Measurements from ENCODE around the gene LRCOL1.

LRCOL1 gene

GRCh38 chr12:132562489-132563021 is 47.8 kb downstream of the LRCOL1 start:
- DNase-seq (ENCODE audit: low read depth): no peak

DNA sequence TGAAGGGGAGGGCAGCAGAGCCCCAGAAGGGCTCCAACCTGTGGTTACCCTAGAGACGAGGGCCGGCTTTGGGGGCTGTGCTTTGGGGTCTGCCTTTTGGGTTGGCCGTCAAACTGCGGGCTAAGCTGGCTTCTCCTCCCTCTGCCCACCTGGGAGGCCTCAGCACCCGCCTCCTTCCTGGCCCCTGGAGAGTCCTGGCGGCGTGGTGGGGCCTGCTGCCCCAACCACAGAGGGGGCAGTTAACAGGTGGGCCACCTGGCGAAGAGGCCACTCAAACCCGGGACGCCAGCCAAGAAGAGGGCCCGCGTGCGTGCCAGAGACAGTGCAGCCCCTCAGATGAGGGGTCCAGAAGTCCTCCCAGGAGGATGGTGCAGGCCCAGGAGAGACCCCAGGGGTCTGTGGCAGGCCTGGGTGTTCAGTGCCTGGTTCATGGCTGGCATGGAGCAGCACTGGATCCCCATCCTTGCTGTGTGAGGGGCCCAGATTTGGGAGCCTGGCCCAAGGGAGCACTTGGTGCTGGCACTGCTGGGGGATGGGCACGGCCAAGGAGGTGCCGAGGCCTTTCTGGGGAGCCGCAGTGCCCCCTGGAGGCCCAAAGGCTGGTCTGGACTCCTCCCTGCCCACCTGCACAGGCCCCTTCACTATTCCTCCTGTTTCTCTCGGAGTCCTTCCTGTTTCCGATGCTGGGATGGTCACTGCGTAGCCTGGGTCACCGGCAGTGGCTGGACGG is 48.8 kb downstream of the LRCOL1 start:
- no peak for DNase-seq (ENCODE audit: low read depth)

DNA sequence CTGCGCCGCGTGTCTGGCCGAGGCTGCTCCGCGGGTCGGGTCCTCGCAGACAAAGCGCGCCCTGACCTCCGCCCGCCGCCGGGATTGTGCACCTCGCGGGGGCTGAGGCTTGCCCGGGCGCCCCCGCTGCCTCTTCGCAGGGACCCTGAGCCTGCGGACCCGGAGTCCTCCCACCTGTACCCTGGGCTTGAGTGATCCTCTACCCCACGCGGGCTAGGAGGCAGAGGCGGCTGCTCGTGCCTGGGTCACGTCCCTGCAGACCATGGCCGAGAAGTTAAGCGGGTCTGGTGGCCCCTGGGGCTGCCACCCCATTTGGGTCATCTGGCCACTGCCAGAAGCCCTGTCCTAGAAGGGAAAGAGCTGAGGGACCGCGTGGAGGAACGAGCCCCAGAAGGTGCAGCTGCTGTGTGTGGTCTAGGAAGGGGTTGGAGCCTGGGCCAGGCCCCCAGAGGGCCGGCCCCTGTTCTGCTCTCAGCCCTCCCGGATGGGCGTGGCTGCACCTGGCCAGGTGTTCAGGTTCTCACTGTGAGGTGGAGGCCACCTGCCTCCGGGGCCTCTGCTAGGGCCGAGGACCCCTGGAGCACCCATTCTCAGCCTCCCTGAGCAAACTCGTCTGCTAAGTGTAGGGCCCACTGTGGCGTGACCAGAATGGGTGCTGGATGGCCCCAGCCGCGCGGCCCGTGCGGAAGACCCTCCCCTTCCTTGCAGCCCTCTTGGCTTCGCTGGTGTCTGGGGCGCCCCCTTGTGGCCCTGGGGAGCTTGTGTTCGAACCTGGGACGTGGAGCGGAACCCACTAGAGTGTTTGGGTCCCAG is 49.6 kb downstream of the LRCOL1 start:
- peak; percentile 5 for DNase-seq (ENCODE audit: low read depth)

DNA sequence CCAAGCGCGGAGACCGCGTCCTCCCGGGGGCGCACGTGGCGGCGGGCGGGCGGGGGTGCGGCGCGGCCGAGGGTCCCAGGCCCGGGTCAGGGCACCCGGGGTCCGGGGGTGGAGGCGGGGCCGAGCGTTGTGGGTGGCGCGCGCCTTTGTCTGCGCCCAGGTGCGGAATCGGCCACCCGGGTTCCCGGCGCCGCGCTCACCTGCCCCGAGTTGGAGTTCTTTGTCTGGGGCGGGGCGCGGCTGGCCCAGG is 50.1 kb downstream of the LRCOL1 start:
- no peak for DNase-seq (ENCODE audit: low read depth)

DNA sequence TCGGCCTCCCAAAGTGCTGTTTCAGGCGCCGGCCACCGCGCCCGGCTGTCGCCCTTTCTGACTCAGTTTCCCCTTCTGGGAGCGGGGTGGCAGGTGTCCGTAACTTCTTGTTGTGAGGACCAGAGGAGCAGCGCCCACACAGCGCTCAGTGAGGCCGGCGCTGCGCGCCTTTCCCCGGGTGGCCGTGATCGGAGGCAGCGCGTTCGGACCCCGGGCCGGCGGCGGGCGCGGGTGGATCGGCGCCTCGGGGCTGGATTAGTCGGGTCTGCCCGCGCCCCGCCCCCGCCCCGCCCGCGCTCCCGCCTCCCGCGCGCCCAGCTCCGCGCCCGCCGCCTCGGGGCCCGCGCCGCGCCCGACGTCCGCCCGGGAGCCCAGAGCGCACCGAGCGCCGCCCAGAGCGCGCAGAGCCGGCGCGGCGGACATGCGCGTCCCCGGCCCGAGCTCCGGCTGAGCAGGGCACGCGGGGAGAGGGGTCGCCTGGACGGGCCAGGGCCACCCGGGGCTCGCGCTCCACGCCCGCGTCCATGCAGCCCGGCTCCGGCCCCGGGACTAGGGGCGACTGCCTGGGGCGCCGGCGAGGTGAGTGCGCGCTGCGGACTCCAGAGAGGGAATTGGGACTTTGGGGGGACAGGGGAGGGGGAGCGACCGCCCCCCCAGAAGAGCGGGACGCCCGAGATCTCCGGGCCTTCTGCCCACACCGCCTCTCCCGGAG is 50.6 kb downstream of the LRCOL1 start:
- peak; percentile 13 for DNase-seq (ENCODE audit: low read depth)

DNA sequence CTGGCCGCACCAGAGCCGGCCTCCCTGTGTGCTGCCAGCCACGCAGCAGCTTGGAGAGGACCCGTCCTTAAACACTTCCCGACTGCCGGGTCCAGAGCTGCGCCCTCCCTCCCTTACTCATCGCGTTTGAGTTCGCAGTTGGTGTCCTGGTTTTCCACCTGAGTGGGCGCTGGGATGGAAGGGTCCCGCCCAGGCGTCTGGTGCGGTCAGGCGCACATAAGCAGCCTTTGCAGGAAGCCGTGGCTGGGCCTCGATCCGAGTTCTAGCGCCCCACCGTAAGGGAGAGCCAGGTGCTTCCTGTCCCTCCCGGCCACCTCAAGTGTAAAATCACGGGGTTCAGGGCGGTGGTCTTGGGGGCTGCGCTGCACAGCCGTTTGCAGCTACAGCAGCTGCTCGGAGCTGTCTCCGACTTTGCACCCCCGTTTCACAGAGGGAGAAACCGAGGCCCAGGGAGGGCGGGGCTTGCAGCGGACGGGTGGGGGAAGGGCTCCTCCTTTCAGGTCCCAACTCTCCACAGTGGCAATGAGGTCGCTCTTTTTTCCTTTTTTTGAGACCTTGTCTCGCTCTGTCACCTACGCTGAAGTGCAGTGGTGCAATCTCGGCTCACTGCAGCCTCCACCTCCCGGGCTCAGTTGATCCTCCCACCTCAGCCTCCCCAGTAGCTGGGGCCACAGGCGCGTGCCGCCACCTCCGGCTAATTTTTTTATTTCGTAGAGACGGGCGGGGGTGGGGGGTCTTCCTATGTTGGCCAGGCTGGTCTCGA is 51.3 kb downstream of the LRCOL1 start:
- no peak for DNase-seq (ENCODE audit: low read depth)

DNA sequence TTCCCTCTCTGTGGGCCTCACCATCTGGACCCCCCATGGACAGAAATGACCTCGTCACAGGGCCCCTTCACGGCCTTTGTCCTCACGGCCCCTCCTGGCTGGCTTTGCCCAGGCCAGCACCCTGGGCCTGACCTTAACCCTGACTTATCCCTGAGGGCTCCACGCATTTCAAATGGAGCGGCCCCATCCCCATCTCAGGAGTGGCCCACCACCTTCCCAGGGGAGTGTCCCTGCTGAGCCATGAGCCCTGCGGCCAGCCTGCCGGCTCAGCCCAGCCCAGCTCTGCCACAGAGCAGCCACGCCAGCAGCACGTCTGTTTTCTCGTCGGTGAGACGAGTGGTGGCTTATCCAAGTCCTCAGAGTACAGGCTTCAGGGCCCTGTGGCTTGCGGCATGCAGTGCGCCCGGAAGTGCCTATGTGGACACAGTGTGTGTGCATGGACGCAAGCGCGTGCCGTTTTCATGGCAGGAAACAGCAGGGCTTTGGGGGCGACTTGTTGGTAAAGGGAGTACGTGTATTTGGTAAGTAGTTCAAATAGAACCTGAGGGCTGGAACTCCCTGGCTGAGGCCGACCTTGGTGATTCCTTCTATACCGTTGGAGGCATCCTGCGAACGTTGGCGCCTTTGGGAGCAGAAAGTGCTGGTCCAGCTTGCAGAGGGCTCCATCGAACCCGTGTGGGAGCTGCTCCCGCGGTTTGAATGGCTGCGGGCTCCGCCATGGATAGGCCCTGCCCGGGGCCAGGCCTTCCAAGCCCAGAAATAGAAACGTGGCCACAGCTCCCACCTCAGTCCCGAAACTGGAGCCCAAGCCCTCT is 52.1 kb downstream of the LRCOL1 start:
- no peak for DNase-seq (ENCODE audit: low read depth)

DNA sequence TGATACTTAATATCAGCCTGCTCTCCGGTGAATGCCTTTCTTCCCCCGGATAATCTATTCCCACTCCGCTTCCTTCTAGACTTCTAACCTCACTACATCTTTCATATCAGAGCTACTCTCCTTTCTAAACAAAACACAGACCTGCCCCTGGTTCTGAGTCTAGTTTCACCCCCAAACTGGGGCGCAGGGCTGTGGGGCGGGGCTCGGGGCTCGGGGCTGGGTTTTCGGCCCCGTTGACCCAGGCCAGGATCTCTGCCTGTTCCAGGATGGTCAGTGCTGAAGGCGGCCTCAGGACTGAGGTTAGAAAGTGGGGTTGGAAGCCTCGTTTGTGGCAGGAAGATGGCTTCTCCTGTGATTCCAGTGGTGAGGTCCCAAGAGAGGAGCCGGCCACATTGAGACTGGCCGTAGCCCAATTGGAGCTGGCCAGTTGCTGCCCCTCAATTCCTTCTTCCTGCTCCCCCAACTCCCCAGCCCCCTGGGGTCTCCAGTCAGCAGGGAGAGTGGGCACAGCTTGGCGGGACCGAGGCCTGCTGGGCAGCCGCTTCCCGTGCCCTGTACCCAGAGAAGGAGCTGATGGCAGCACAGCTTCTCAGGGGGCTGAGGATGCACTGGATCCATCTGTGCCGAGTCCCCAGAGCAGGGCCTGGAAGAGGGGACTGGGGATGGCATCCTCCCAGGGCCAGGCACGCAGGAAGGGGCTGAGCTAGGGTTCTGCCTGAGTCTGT is 52.9 kb downstream of the LRCOL1 start:
- DNase-seq (ENCODE audit: low read depth): no peak

GRCh38 chr12:132556801-132557200 is 53.6 kb downstream of the LRCOL1 start:
- no peak for DNase-seq (ENCODE audit: low read depth)

DNA sequence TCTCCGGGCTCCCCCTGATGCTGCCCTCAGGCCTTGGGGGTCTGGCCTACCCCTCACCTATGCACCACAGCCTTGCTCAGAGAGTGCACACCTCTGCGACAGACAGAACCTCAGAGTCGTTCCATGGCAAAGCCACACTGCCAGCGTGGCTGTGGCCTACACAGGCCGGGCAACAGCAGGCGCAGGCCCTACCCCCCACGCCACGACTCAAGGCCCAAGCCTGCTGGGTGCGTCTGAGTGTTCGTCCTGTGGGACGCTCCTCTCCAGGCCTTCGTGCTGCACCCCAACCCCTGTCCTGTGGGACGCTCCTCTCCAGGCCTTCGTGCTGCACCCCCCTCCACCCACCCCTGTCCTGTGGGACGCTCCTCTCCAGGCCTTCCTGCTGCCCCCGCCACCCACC is 54.2 kb downstream of the LRCOL1 start:
- no peak for DNase-seq (ENCODE audit: low read depth)

GRCh38 chr12:132555686-132556085 is 54.7 kb downstream of the LRCOL1 start:
- no peak for DNase-seq (ENCODE audit: low read depth)

GRCh38 chr12:132554845-132555630 is 55.3 kb downstream of the LRCOL1 start:
- no peak for DNase-seq (ENCODE audit: low read depth)

Measured in stromal cell of bone marrow (primary cell).